GM13976 (cell line): ENCODE data around the gene OSBPL2.

ENCODE experiments used
- DNase-seq: peaks from one replicate; pipeline ENCODE4 v3.0.0; 2012; ENCODE audit warnings: low spot score
- CTCF ChIP-seq: IDR thresholded peaks from 2 replicates; pipeline ENCODE4 v1.5.1; 2012; ENCODE audit warnings: borderline replicate concordance, mild to moderate bottlenecking; ENCODE audit not compliant: insufficient read depth; ENCODE audit errors: extremely low read depth, missing control alignments, control extremely low read depth
- in situ Hi-C: fragments of 300-500 bp; cut with MboI; formaldehyde crosslinking; loops from one replicate; pipeline ENCODE4 v1.12.0; 2022; ENCODE audit warnings: low sequenced_read_pairs, mixed read lengths, inconsistent platforms; ENCODE audit not compliant: unreplicated experiment

Gene OSBPL2

DNA sequence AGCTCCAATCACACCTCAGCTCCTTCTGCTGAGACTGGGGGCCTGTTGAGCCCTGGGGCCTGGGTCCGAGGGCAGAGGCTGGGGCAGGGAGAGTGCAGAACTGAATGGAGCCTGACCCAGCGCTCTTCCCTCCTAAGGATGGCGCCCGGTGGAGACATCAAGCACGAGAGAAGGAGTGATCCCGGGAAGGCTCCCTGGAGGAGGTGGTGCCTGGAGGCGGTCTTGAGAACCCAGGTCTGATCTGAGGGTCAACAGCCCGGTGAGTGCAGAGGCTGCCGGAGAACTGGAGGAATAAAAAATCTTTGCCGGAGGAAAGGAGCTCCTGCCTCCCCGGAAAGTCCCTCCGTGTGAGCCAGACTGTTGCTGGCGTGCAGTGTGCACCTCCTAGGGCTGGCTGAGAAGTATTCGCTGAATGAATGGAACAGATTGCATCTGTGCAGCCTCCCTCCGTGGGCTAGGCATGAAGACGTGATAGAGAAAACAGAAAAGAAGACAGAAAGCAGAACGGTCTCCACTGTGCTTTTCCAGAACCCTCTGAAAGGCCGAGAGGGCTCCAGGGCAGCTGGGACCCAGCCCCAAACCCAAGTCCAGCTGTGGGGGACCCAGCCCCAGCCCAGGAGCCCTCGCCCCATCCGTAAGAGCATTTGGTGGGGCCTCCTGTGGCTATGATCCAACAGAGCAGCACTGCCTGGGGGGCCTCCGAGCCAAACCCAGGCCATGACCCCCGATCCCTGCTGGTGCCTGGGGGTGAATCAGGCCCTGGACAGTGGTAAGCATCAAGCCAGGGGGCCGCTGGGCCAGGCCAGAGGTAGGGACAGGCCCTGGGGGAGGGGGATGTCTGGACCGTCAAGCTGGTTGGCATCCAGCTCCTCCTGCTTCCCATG is 11.4 kb upstream of the OSBPL2 start:
- TF ChIP-seq CTCF: no peak
- no peak for DNase-seq
- in situ Hi-C loops: no loop called here

- TF ChIP-seq CTCF: no peak
- in situ Hi-C loops: no loop called here
- DNase-seq: no peak
These were observed 10.7 kb upstream of the OSBPL2 start for GRCh38 chr20:62227591-62227976.

DNA sequence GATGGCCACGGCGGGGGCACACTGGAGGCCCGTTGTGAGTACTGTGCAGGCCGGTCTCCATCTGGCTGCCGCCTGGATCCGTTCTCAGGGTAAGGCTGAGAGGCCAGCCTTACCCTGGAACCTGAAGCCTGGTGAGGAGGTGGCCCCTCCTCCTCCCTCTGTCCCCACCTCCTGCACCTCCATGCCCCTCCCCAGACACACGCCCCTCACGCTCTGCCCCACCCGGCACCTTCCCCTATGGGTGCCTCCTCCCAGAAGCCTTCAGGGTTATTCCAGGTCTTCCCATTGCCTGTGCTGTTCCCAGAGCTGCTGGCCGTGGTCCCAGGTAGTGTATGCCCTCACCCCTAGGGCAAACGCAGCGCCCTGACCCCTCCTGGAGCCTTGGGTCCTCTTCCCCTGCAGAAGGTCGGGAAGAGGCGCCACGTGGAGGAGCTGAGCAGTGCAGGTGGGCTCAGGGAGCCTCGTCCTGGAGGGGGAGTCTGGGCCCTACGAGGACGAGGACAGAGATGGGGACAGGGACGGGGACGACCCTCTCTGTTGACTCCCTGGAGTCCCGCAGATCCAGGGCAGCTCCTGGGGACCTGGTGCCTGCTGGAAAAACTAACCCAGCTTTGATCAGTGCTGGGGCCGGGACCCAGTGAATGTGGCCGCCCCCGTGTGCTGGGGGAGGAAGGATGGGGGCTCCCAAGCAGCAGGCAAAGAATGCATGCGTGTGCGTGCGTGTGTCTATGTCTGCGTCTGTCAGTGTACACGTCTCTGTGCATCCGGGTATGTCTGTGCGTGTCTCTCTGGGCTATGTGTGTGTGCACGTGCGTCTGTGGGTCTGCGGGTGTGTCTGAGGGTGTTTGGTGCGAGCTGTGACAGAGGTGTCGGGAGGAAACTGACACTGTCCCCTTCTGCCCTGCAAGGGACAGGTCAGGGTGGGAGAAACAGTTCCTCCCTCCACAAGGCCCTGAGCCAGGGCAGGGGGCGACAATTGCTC is 10.1 kb upstream of the OSBPL2 start:
- no peak for TF ChIP-seq CTCF
- no peak for DNase-seq
- in situ Hi-C loops: no loop called here

DNA sequence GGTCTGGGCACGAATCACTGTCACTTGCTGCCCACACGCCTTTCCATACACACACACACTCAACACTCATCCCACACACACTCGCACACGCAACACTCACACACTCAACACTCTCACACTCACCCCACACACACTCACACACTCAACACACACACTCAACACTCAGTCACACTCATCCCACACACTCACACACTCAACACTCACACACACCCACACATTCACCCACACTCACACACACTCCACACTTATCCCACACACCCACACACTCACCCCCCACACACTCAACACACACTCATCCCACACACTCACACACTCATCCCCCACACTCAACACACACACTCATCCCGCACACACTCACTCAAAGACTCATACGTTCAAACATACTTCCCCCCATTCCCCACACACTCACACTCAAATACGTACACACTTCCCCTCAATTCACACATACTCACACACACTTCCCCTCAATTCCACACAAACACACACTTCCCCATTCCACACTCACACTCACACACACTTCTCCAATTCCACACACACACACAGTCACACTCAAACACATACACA is 9.3 kb upstream of the OSBPL2 start:
- no peak for DNase-seq
- no peak for TF ChIP-seq CTCF
- in situ Hi-C loops: no loop called here

GRCh38 chr20:62229667-62230066 is 8.7 kb upstream of the OSBPL2 start:
- no peak for DNase-seq
- in situ Hi-C loops: no loop called here
- TF ChIP-seq CTCF: no peak

- DNase-seq: no peak
- no peak for TF ChIP-seq CTCF
- in situ Hi-C loops: no loop called here
These were observed 8.0 kb upstream of the OSBPL2 start for GRCh38 chr20:62230276-62230675.
